Measurements from ENCODE around the gene TSSK2. TPM values are rescaled to one million over a fixed set of nuclear protein-coding genes. Genes with fewer than 3 reads are reported as not detected.

TSSK2 gene
- total RNA-seq, 4 donors from 2014 or later = not detected

DNA sequence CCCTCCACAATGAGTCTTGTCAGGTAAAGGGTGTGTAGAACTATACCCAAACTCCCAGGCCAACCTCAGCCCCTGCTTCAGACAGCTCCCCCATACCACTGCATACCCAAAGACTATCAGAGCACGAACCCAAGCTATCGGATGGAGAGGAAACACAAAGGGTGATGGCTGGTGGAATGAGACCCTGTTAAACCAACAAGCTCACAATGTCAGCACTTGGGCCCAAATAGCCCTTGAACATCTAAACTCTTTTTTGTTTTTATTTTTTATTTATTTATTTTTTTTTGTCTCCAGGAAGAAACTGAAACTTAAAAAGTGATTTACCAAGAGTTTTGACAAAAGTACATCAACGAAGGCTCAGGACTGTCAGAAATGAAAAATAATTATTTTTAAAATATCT lies 19.5 kb upstream of the TSSK2 start:
- intact Hi-C loops (cut with DNase I; ENCODE audit: low total_unique reads) = no loop called here
- no peak overlapping the region for H3K4me3 ChIP-seq (ENCODE audit: low read depth, poor library complexity, severe bottlenecking)
- no peak for TF ChIP-seq POLR2A (IDR thresholded peaks at IDR 0.05)
- TF ChIP-seq, protein P1, sequence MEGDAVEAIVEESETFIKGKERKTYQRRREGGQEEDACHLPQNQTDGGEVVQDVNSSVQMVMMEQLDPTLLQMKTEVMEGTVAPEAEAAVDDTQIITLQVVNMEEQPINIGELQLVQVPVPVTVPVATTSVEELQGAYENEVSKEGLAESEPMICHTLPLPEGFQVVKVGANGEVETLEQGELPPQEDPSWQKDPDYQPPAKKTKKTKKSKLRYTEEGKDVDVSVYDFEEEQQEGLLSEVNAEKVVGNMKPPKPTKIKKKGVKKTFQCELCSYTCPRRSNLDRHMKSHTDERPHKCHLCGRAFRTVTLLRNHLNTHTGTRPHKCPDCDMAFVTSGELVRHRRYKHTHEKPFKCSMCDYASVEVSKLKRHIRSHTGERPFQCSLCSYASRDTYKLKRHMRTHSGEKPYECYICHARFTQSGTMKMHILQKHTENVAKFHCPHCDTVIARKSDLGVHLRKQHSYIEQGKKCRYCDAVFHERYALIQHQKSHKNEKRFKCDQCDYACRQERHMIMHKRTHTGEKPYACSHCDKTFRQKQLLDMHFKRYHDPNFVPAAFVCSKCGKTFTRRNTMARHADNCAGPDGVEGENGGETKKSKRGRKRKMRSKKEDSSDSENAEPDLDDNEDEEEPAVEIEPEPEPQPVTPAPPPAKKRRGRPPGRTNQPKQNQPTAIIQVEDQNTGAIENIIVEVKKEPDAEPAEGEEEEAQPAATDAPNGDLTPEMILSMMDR (IDR thresholded peaks at IDR 0.05) = no peak
- WGBS, 2 donors = 93 to 94% methylated on average over 3 of the region's 3 CpGs
- DNase-seq (ENCODE audit: low spot score in 2 of 2) = no peak

DNA sequence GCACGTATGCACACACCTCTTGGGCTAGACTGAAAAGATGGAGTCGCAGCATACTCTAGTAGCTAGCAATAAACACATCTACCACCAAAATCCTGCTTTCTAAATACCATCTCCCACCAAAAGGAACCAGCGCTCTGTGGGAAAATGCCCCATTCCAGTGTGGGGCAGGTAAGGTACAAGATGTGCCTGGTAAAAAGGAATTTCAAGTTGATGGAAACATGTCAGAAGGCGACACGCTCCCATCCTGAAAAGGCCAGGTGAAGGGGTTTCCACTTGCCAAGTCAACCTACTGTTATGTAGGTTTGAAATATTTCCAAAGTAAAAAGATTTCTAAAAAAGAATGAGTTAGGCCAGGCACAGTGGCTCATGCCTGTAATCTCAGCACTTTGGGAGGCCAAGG lies 17.7 kb upstream of the TSSK2 start:
- intact Hi-C loops (cut with DNase I; ENCODE audit: low total_unique reads) = no loop called here
- no peak for DNase-seq (ENCODE audit: low spot score in 2 of 2)
- TF ChIP-seq, protein P1 (IDR thresholded peaks at IDR 0.05) = no peak
- TF ChIP-seq POLR2A (IDR thresholded peaks at IDR 0.05) = no peak
- 94 to 97% methylated on average over 5 of the region's 5 CpGs for WGBS, 2 donors
- H3K4me3 ChIP-seq (ENCODE audit: low read depth, poor library complexity, severe bottlenecking) = no peak overlapping the region

DNA sequence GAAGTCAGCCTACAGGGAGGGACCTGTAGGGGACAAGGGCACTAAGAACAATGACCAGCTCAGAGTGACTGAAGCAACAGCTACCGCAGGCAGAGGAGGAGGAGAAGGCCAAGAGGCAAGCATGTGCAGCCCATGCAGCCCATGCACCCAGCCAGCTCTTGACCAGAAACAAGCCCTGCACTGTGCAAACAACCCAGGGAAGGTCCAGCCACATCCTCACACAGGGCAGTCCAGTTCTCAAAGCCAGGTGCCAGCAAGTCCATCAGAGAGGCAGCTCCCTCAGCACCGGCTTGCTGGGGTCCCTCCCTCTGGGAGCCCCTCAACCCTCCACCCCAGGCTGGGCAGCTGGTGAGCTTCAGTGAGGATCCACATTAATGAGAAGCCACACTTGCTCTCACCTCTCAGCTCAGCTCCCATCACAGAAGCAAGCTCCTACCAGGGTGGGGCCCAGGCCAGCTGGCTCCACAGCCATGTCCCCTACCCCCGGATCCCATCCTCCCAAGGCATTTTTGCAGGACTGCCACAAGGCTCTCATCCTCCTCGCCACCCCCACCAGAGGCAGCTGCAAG lies 16.0 kb upstream of the TSSK2 start:
- no peak overlapping the region for H3K4me3 ChIP-seq (ENCODE audit: low read depth, poor library complexity, severe bottlenecking)
- TF ChIP-seq, protein P1 (IDR thresholded peaks at IDR 0.05) = no peak
- TF ChIP-seq POLR2A (IDR thresholded peaks at IDR 0.05) = no peak
- intact Hi-C loops (cut with DNase I; ENCODE audit: low total_unique reads) = no loop called here
- no peak for DNase-seq (ENCODE audit: low spot score in 2 of 2)
- 79 to 90% methylated on average over 4 of the region's 4 CpGs for WGBS, 2 donors

DNA sequence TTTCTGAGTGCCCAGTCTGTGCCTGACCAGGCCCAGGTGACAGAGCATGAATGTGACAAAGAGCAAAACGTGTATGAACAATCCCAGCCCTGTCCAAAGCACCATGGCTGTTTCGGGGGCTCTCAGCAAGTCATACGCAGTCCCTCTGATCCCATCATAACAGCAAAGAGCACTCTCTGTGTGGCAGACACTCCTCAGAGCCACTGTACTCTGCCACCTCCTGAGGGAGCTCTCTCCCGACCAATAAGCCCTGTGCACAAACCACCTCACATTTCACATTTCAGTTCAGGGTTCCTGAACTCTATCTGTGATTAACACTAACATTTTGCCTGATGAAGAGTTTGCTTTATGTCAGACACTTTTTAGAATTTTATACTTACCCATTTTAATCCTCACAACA lies 15.5 kb upstream of the TSSK2 start:
- DNase-seq (ENCODE audit: low spot score in 2 of 2) = no peak
- H3K4me3 ChIP-seq (ENCODE audit: low read depth, poor library complexity, severe bottlenecking) = no peak overlapping the region
- intact Hi-C loops (cut with DNase I; ENCODE audit: low total_unique reads) = no loop called here
- 70 to 82% methylated on average over 4 of the region's 4 CpGs for WGBS, 2 donors
- no peak for TF ChIP-seq POLR2A (IDR thresholded peaks at IDR 0.05)
- TF ChIP-seq, protein P1 (IDR thresholded peaks at IDR 0.05) = no peak

DNA sequence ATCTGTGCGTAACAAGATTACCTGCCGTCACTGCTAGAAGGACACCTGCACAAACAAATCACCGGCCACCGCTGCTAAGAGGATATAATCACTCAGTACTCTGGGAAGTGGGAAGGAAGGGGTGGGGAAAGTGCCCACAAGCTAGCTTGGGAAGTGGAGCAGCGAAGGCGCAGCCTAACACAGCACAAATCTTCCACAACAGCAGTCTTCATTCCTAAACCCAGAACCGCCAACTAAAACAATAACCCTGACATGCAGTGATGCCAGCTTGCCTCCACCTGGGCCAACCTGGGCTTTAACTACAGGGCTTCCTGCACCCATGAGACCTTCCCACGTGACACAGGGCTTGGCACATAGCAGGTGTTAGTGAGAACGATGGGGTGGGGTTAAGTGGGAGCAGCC lies 14.0 kb upstream of the TSSK2 start:
- TF ChIP-seq POLR2A (IDR thresholded peaks at IDR 0.05) = no peak
- TF ChIP-seq, protein P1 (IDR thresholded peaks at IDR 0.05) = no peak
- WGBS, 2 donors = 63 to 65% methylated on average over 9 of the region's 9 CpGs
- intact Hi-C loops (cut with DNase I; ENCODE audit: low total_unique reads) = no loop called here
- no peak overlapping the region for H3K4me3 ChIP-seq (ENCODE audit: low read depth, poor library complexity, severe bottlenecking)
- DNase-seq (ENCODE audit: low spot score in 2 of 2) = no peak

DNA sequence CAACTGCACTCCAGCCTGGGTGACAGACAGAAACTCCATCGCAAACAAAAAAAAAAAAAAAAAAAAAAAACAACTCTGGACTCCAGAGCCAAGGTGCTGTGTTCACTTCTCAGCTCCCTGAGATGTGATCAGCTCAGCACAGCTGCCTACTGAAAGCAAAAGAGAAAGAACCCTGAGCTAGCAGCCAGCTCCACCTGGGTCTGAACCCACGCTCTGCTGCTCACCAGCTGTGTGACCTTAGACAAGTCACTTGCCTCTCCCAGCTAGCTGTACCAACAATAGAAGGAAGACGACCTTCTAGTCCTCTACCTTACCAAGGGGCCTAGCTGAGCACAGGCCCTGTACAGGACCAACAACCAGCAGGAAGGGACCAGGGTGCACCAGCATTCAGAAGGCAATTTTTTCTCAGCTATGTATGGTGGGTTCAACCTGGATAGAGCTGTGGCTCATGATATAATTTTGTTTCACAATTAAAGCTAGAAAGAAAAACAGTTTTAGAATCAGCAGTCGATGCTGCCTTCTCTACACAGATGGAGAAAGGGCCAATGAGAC lies 12.7 kb upstream of the TSSK2 start:
- WGBS, 2 donors = 84 to 93% methylated on average over 4 of the region's 4 CpGs
- no peak for TF ChIP-seq POLR2A (IDR thresholded peaks at IDR 0.05)
- TF ChIP-seq, protein P1 (IDR thresholded peaks at IDR 0.05) = no peak
- no peak for DNase-seq (ENCODE audit: low spot score in 2 of 2)
- no peak overlapping the region for H3K4me3 ChIP-seq (ENCODE audit: low read depth, poor library complexity, severe bottlenecking)
- intact Hi-C loops (cut with DNase I; ENCODE audit: low total_unique reads) = no loop called here
